Neutrophil (primary cell): ENCODE measurements around the gene PGF.

Experiments
- H3K27ac ChIP-seq: fragments of 200-600 bp; sonication (generic); 2 replicates; pipeline ENCODE4 v1.5.1; 2016; ENCODE audit warnings: mild to moderate bottlenecking, moderate library complexity
- H3K27me3 ChIP-seq: fragments of 200-600 bp; sonication (generic); 2 replicates; pipeline ENCODE4 v1.6.0; 2016; ENCODE audit warnings: mild to moderate bottlenecking
- H3K36me3 ChIP-seq: fragments of 200-600 bp; sonication (generic); 2 replicates; pipeline ENCODE4 v1.5.1; 2017
- H3K4me1 ChIP-seq, 2 experiments: fragments of 200-600 bp in 1 of 2; sonication (generic) in 1 of 2; 1 replicate in 1 of 2; 2 replicates in 1 of 2; pipeline versions ENCODE4 v1.5.1 to v1.6.1; 2013 to 2016; ENCODE audit warnings: low read depth in 1 of 2, low read length in 1 of 2, mild to moderate bottlenecking in 1 of 2, moderate library complexity in 1 of 2; ENCODE audit not compliant: control insufficient read depth in 1 of 2, insufficient read depth in 1 of 2
- H3K4me3 ChIP-seq, 2 experiments: fragments of 200-600 bp in 1 of 2; sonication (generic) in 1 of 2; 1 replicate in 1 of 2; 2 replicates in 1 of 2; pipeline ENCODE4 v1.5.1; 2013 to 2016; ENCODE audit warnings: low read depth in 1 of 2, low read length in 1 of 2, mild to moderate bottlenecking in 1 of 2, moderate library complexity in 1 of 2
- H3K9me3 ChIP-seq: fragments of 200-600 bp; sonication (generic); 2 replicates; pipeline ENCODE4 v1.5.1; 2016
- CTCF ChIP-seq: fragments of 200-600 bp; sonication (generic); IDR thresholded peaks from 2 replicates; pipeline ENCODE4 v1.5.1; 2016; ENCODE audit warnings: antibody characterized with exemption

The PGF gene

GRCh38 chr14:74921987-74922751 lies 33.2 kb downstream of the PGF start:
- peaks cover 45% of the 10 kb centered on the region for H3K27me3 ChIP-seq
- H3K27ac ChIP-seq: no peak overlapping the region
- peaks cover 3 to 7% of the 10 kb centered on the region in 2 experiments for H3K4me1 ChIP-seq
- H3K36me3 ChIP-seq: no peaks in the 10 kb centered on the region
- TF ChIP-seq CTCF: no peak
- H3K4me3 ChIP-seq: no peak overlapping the region
- no peaks in the 10 kb centered on the region for H3K9me3 ChIP-seq

GRCh38 chr14:74921053-74921620 lies 34.3 kb downstream of the PGF start:
- Histone ChIP-seq H3K9me3 (no peaks in the 10 kb centered on the region), H3K4me1 (peaks cover 3 to 7% of the 10 kb centered on the region in 2 experiments), H3K36me3 (no peaks in the 10 kb centered on the region), H3K27ac (no peak overlapping the region), H3K27me3 (peaks cover 45% of the 10 kb centered on the region), H3K4me3 (no peak overlapping the region)
- no peak for TF ChIP-seq CTCF

- no peak overlapping the region for H3K4me3 ChIP-seq
- no peaks in the 10 kb centered on the region for H3K36me3 ChIP-seq
- TF ChIP-seq CTCF: no peak
- no peak overlapping the region for H3K27ac ChIP-seq
- H3K9me3 ChIP-seq: no peaks in the 10 kb centered on the region
- peaks cover 42% of the 10 kb centered on the region for H3K27me3 ChIP-seq
- H3K4me1 ChIP-seq: peaks cover 3 to 7% of the 10 kb centered on the region in 2 experiments
Measured at GRCh38 chr14:74920281-74920680, 35.1 kb downstream of the PGF start.

GRCh38 chr14:74919421-74920165 lies 35.8 kb downstream of the PGF start:
- Histone ChIP-seq H3K4me1 (peaks cover 3 to 7% of the 10 kb centered on the region in 2 experiments), H3K27ac (no peak overlapping the region), H3K9me3 (no peaks in the 10 kb centered on the region), H3K27me3 (peaks cover 35% of the 10 kb centered on the region), H3K4me3 (no peak overlapping the region), H3K36me3 (no peaks in the 10 kb centered on the region)
- TF ChIP-seq CTCF: no peak

GRCh38 chr14:74918380-74918779 lies 37.0 kb downstream of the PGF start:
- TF ChIP-seq CTCF: no peak
- no peak overlapping the region for H3K27ac ChIP-seq

More at GRCh38 chr14:74918380-74918779, 37.0 kb downstream of the PGF start:
- Histone ChIP-seq H3K36me3 (no peaks in the 10 kb centered on the region), H3K27me3 (peaks cover 24% of the 10 kb centered on the region), H3K4me3 (no peak overlapping the region), H3K4me1 (peaks cover 3 to 7% of the 10 kb centered on the region in 2 experiments), H3K9me3 (no peaks in the 10 kb centered on the region)
